Activated naive CD8-positive, alpha-beta T cell (primary cell): Measurements from ENCODE around the gene SEC11A.

Experiments used
- H3K27ac Mint-ChIP-seq: one replicate; pipeline ENCODE4 v1.8.0; 2021; ENCODE audit warnings: mixed read lengths
- H3K27me3 Mint-ChIP-seq: one replicate; pipeline ENCODE4 v1.8.0; 2021; ENCODE audit warnings: mixed read lengths
- H3K36me3 Mint-ChIP-seq: one replicate; pipeline ENCODE4 v1.8.0; 2021; ENCODE audit warnings: mixed read lengths
- H3K4me1 Mint-ChIP-seq: one replicate; pipeline ENCODE4 v1.8.0; 2021; ENCODE audit warnings: low read depth, mixed read lengths
- H3K4me3 Mint-ChIP-seq: one replicate; pipeline ENCODE4 v1.8.0; 2021; ENCODE audit warnings: mild to moderate bottlenecking, mixed read lengths
- H3K9me3 Mint-ChIP-seq: one replicate; pipeline ENCODE4 v1.8.0; 2021; ENCODE audit warnings: low read depth, mixed read lengths

Gene SEC11A

GRCh38 chr15:84621358-84621979, 94.5 kb downstream of the SEC11A start:
- Mint-ChIP-seq H3K27ac (no peak overlapping the region), H3K9me3 (no peaks in the 10 kb centered on the region), H3K4me1 (no peaks in the 10 kb centered on the region), H3K27me3 (no peaks in the 10 kb centered on the region), H3K36me3 (peaks cover 33% of the 10 kb centered on the region), H3K4me3 (no peak overlapping the region)

- H3K36me3 Mint-ChIP-seq = peaks cover 33% of the 10 kb centered on the region
- H3K27ac Mint-ChIP-seq = no peak overlapping the region
- H3K27me3 Mint-ChIP-seq = no peaks in the 10 kb centered on the region
- H3K4me3 Mint-ChIP-seq = no peak overlapping the region
- no peaks in the 10 kb centered on the region for H3K9me3 Mint-ChIP-seq
- peaks cover 2% of the 10 kb centered on the region for H3K4me1 Mint-ChIP-seq
Measured at GRCh38 chr15:84620626-84621025, 95.3 kb downstream of the SEC11A start.
